Measurements from ENCODE around the gene WDR33.

Gene WDR33

DNA sequence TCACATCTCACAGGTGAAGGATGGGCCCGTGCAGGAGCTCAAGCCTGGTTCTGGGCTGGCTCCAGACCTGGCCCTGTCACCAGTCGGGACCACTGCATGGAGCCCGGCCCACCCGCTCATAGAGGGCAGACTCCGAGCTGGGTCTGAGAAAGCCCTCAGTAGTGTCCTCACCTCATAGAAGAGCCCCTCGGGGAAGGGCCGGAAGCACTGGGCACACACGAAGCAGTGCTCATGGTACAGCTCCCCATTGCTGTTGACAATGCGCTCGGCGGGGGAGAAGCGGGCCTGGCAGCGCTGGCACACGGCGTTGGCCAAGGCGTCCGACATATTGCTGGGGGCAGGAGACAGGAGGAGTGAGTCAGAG, 153.8 kb downstream of the WDR33 start:
- TF ChIP-seq CTCF (IDR thresholded peaks at IDR 0.05; ENCODE audit: extremely low read depth, insufficient read depth, missing control alignments) = no peak
- no peak for DNase-seq (ENCODE audit: low spot score)

GRCh38 chr2:127656569-127657231, 154.3 kb downstream of the WDR33 start:
- in situ Hi-C loops (cut with MboI; ENCODE audit: low pct_unique_long_range_greater_than_20kb, low sequenced_read_pairs, unreplicated experiment) = no loop called here

More for the DNA sequence above, 153.8 kb downstream of the WDR33 start:
- in situ Hi-C loops (cut with MboI; ENCODE audit: low pct_unique_long_range_greater_than_20kb, low sequenced_read_pairs, unreplicated experiment) = no loop called here

DNA sequence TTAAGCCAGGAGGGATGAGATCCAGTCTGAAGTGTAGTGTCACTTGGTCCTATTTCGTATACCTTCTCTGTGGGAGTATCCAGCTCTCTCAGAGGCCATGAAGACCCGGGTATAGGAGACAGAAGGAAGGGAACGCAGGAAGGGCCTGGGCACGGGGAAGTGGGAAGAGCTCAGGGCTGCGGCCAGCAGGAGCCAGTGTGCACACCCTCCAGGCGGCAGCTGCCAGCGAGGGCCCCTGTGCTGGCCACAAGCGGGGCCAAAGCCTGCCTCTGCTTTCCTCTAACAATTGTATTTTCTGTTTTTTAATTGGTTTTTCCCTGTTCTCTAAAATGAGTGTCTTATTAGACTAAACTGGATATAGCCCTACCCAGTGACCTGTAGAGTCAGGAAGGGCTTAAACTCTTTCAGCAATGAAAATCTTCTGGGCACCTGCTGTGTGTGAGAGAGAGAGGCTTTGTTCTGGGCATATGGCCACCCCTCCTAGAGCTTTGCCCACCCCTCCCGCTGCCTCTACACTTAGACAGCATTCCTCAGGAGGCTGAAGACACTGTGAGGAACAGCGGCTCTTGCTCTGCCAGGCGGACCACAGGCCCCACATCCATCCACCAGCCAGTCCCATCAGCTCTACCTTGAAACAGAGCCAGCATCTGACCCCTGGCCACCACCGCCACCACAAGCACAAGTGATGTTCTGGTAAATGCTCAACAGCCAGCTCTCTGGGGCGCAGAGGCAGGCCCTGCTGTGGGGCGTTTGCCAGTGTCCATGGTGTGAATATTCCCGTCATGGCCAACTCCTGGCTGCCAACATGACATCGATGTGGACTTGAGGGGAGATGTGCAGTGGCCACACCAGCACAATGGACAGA, 155.5 kb downstream of the WDR33 start:
- in situ Hi-C loops (cut with MboI; ENCODE audit: low pct_unique_long_range_greater_than_20kb, low sequenced_read_pairs, unreplicated experiment) = no loop called here
- TF ChIP-seq CTCF (IDR thresholded peaks at IDR 0.05; ENCODE audit: extremely low read depth, insufficient read depth, missing control alignments) = no peak
- DNase-seq (ENCODE audit: low spot score) = no peak

More at GRCh38 chr2:127656569-127657231, 154.3 kb downstream of the WDR33 start:
- no peak for TF ChIP-seq CTCF (IDR thresholded peaks at IDR 0.05; ENCODE audit: extremely low read depth, insufficient read depth, missing control alignments)
- DNase-seq (ENCODE audit: low spot score) = no peak

DNA sequence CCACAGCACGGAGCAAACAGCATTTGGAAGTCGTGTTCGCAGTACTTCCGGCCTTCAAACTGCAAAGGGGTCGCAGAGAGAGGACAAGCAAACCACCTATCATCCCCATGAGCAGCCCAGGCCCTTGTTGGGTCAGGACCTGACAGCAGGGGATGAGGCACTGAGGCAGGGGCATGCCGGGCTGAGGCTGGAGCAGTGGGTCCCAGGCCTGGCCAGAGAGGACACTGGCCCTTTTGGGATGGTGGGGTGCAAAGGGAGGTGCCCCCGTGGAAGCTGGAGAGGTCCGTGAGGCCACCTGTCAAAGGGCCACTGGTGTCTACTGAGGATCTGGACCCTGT, 156.2 kb downstream of the WDR33 start:
- no peak for DNase-seq (ENCODE audit: low spot score)
- in situ Hi-C loops (cut with MboI; ENCODE audit: low pct_unique_long_range_greater_than_20kb, low sequenced_read_pairs, unreplicated experiment) = no loop called here
- no peak for TF ChIP-seq CTCF (IDR thresholded peaks at IDR 0.05; ENCODE audit: extremely low read depth, insufficient read depth, missing control alignments)

DNA sequence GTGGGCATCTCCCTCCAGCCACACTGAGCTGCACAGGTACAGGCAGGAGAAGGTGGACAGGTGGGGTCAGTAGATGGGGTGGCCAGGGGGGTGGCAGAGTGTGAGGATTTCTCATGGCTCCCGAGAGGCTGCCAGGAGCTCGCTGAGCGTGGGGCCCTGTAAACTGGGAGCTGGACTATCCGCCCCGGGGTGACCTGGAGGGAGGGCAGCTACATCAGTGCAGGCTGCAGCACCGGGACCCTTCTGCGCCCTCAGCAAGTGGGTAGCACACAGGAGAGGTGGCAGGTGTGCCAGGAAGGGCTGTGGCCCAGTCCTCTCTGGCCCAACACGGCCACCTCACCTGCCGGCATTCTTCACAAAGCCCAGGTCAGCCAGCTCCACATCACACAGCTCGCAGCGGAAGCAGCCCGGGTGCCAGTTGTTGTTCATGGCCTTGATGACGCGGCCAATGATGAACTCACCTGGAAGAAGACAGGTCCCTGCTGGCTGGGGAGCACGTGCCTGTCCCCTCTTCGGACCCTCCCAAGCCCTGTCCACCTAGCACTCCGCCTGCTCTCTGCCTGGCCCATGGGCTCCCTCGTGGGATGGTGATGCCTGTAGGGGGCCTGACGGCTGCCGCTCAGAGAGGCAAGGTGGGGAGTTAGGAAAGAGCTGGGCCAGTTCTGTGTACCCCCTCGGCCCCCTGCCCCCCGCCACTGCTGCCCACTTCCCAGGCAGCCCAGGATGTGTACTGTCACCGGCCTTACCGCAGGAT, 156.7 kb downstream of the WDR33 start:
- no peak for DNase-seq (ENCODE audit: low spot score)
- in situ Hi-C loops (cut with MboI; ENCODE audit: low pct_unique_long_range_greater_than_20kb, low sequenced_read_pairs, unreplicated experiment) = no loop called here
- no peak for TF ChIP-seq CTCF (IDR thresholded peaks at IDR 0.05; ENCODE audit: extremely low read depth, insufficient read depth, missing control alignments)

DNA sequence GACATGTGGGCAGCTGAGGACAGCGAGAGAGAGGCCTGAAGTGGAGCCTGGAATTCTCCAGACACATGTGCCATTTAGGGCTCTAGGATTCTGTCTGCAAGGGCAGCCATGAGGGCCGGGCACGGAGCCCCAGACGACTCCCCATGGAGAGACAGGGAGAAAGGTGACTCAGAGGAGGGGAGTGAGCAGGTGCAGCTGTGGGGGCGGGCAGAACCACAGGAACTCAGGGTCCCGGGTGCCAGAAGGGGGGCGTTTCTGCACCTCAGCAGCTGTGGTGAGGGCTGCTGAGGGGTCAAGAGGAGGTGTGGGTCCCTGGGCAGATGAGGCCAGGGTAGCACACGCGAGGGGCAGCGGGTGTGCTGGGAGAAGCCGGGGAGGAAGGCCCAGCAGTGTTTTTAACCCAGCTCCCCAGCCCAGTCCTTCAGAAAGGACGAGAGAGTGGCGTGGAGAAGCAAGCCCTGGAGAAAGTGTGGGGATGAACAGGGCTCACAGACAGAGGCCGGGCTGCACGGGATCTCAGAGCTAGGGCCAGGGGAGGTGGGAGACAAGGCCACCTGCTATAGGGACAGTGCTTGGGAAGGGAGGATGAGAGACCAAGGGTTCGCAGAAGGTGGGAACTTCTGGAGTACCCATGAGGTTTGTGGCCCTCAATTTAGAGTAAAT, 157.4 kb downstream of the WDR33 start:
- no peak for TF ChIP-seq CTCF (IDR thresholded peaks at IDR 0.05; ENCODE audit: extremely low read depth, insufficient read depth, missing control alignments)
- DNase-seq (ENCODE audit: low spot score) = no peak
- in situ Hi-C loops (cut with MboI; ENCODE audit: low pct_unique_long_range_greater_than_20kb, low sequenced_read_pairs, unreplicated experiment) = no loop called here
